WTC11 (cell line): ENCODE results near the gene NMRAL1. TPM values are rescaled to one million over a fixed set of nuclear protein-coding genes. Genes with fewer than 3 reads are reported as not detected.

Source experiments
- ATAC-seq: fragments of 200-7000 bp; cut with Tn5 transposase; 2 replicates; pipeline ENCODE4 v1.10.0; 2021; ENCODE audit warnings: mild to moderate bottlenecking, moderate library complexity
- CTCF ChIA-PET: fragments of 300-600 bp; sonication (Branson Sonifier 250); formaldehyde crosslinking; loops from one replicate; lab custom pipeline; 2021; ENCODE audit warnings: antibody characterized with exemption; lab: Charles Lee
- POLR2A ChIA-PET: fragments of 350-600 bp; sonication (Branson Sonifier 250); formaldehyde crosslinking; loops from one replicate; lab custom pipeline; 2021; ENCODE audit warnings: antibody characterized with exemption; lab: Charles Lee
- DNase-seq: peaks from one replicate; pipeline ENCODE4 v3.0.0; 2021; ENCODE audit warnings: low spot score
- H3K27ac Mint-ChIP-seq: 2 replicates; pipeline ENCODE4 v1.8.0; 2021; ENCODE audit warnings: mixed read lengths
- H3K27me3 Mint-ChIP-seq: 2 replicates; pipeline ENCODE4 v1.8.0; 2021; ENCODE audit warnings: low read depth, mild to moderate bottlenecking, moderate library complexity, mixed read lengths
- H3K36me3 Mint-ChIP-seq: 2 replicates; pipeline ENCODE4 v1.8.0; 2021; ENCODE audit warnings: mixed read lengths
- H3K4me1 Mint-ChIP-seq: 2 replicates; pipeline ENCODE4 v1.8.0; 2022; ENCODE audit warnings: mixed read lengths
- H3K4me3 Mint-ChIP-seq: 2 replicates; pipeline ENCODE4 v1.8.0; 2021; ENCODE audit warnings: mild to moderate bottlenecking, moderate library complexity, mixed read lengths
- H3K9me3 Mint-ChIP-seq: 2 replicates; pipeline ENCODE4 v1.8.0; 2021; ENCODE audit warnings: mixed read lengths
- ARID4B ChIP-seq: sonication (generic); formaldehyde crosslinking; IDR thresholded peaks from 2 replicates; pipeline ENCODE4 v1.8.0; 2023; ENCODE audit warnings: missing genetic modification reagents, mild to moderate bottlenecking, borderline replicate concordance
- ATF1 ChIP-seq: sonication (generic); formaldehyde crosslinking; IDR thresholded peaks from 2 replicates; pipeline ENCODE4 v1.8.1; 2023; ENCODE audit warnings: mild to moderate bottlenecking, moderate library complexity, missing genetic modification reagents
- CBFB ChIP-seq: sonication (generic); formaldehyde crosslinking; IDR thresholded peaks from 2 replicates; pipeline ENCODE4 v1.8.1; 2022; ENCODE audit warnings: mild to moderate bottlenecking, low read depth, missing genetic modification reagents
- CDX4 ChIP-seq: fragments of 250-450 bp; sonication (Bioruptor Pico); IDR thresholded peaks from 2 replicates; pipeline ENCODE4 v1.9.0; 2021; ENCODE audit warnings: moderate library complexity, mild to moderate bottlenecking, inconsistent platforms, borderline replicate concordance
- CREM ChIP-seq: sonication (generic); formaldehyde crosslinking; IDR thresholded peaks from 2 replicates; pipeline ENCODE4 v1.8.1; 2022; ENCODE audit warnings: mild to moderate bottlenecking, missing genetic modification reagents, moderate library complexity
- EMX1 ChIP-seq: fragments of 250-450 bp; sonication (Bioruptor Pico); IDR thresholded peaks from 2 replicates; pipeline ENCODE4 v1.8.0; 2021; ENCODE audit warnings: mild to moderate bottlenecking
- ESRRA ChIP-seq: sonication (generic); formaldehyde crosslinking; IDR thresholded peaks from 2 replicates; pipeline ENCODE4 v1.8.1; 2022; ENCODE audit warnings: mild to moderate bottlenecking, missing genetic modification reagents, borderline replicate concordance
- ETV6 ChIP-seq: sonication (generic); formaldehyde crosslinking; IDR thresholded peaks from 2 replicates; pipeline ENCODE4 v1.8.1; 2022; ENCODE audit warnings: mild to moderate bottlenecking, missing genetic modification reagents
- FOXJ3 ChIP-seq: sonication (generic); formaldehyde crosslinking; IDR thresholded peaks from 2 replicates; pipeline ENCODE4 v1.9.0; 2021; ENCODE audit warnings: missing genetic modification reagents, mild to moderate bottlenecking, borderline replicate concordance
- FOXP1 ChIP-seq: sonication (generic); formaldehyde crosslinking; IDR thresholded peaks from 2 replicates; pipeline ENCODE4 v1.8.0; 2022; ENCODE audit warnings: missing genetic modification reagents, mild to moderate bottlenecking, moderate library complexity, borderline replicate concordance
- GRHL2 ChIP-seq: fragments of 250-450 bp; sonication (Bioruptor Pico); IDR thresholded peaks from 2 replicates; pipeline ENCODE4 v1.8.0; 2022; ENCODE audit warnings: mild to moderate bottlenecking, moderate library complexity; ENCODE audit not compliant: insufficient replicate concordance, severe bottlenecking
- HMGA2 ChIP-seq: fragments of 250-450 bp; sonication (Bioruptor Pico); IDR thresholded peaks from 2 replicates; pipeline ENCODE4 v1.4.0; 2021; ENCODE audit warnings: mild to moderate bottlenecking, moderate library complexity
- JAZF1 ChIP-seq: fragments of 250-450 bp; sonication (Bioruptor Pico); IDR thresholded peaks from 2 replicates; pipeline ENCODE4 v1.9.0; 2021; ENCODE audit warnings: moderate library complexity, mild to moderate bottlenecking, inconsistent platforms
- KAT7 ChIP-seq: sonication (generic); formaldehyde crosslinking; IDR thresholded peaks from 2 replicates; pipeline ENCODE4 v1.8.1; 2023; ENCODE audit warnings: missing genetic modification reagents, mild to moderate bottlenecking, borderline replicate concordance
- NFATC4 ChIP-seq: fragments of 250-450 bp; sonication (Bioruptor Pico); IDR thresholded peaks from 2 replicates; pipeline ENCODE4 v1.9.0; 2021; ENCODE audit warnings: mild to moderate bottlenecking
- PRDM15 ChIP-seq: sonication (generic); formaldehyde crosslinking; IDR thresholded peaks from 2 replicates; pipeline ENCODE4 v1.8.0; 2022; ENCODE audit warnings: missing genetic modification reagents
- SMAD3 ChIP-seq: sonication (generic); formaldehyde crosslinking; IDR thresholded peaks from 2 replicates; pipeline ENCODE4 v1.8.0; 2022; ENCODE audit warnings: missing genetic modification reagents, mild to moderate bottlenecking, borderline replicate concordance
- SMAD4 ChIP-seq: sonication (generic); formaldehyde crosslinking; IDR thresholded peaks from 2 replicates; pipeline ENCODE4 v1.8.0; 2022; ENCODE audit warnings: mild to moderate bottlenecking, missing genetic modification reagents
- ZNF121 ChIP-seq: sonication (generic); formaldehyde crosslinking; IDR thresholded peaks from 2 replicates; pipeline ENCODE4 v1.8.0; 2023; ENCODE audit warnings: missing genetic modification reagents
- ZNF416 ChIP-seq: fragments of 250-450 bp; sonication (Bioruptor Pico); IDR thresholded peaks from 2 replicates; pipeline ENCODE4 v1.9.0; 2021; ENCODE audit warnings: mild to moderate bottlenecking, inconsistent platforms
- ZNF423 ChIP-seq: fragments of 250-450 bp; sonication (Bioruptor Pico); IDR thresholded peaks from 2 replicates; pipeline ENCODE4 v2.1.2; 2022; ENCODE audit warnings: mild to moderate bottlenecking, moderate library complexity
- ZNF425 ChIP-seq: fragments of 250-450 bp; sonication (Bioruptor Pico); conservative IDR thresholded peaks from 2 replicates; pipeline ENCODE4 v1.9.0; 2021; ENCODE audit warnings: mild to moderate bottlenecking
- total RNA-seq: library from RNA; stranded (reverse); gene quantifications from 3 replicates; pipeline ENCODE4 v1.2.3, GENCODE V29; 2021

The NMRAL1 gene
- total RNA-seq, 1 experiment from 2014 or later: 68.1 TPM

- CTCF ChIA-PET: interaction anchor here (0.8 to 3.4 kb wide), 12 partner anchors 10 to 183 kb away, joined by 3 to 13 read pairs (median 5); partner anchors contain the start of gene HMOX2
- Mint-ChIP-seq H3K36me3 (no peaks in the 10 kb centered on the region), H3K4me1 (peaks cover 24% of the 10 kb centered on the region), H3K4me3 (no peak overlapping the region), H3K9me3 (no peaks in the 10 kb centered on the region), H3K27ac (no peak overlapping the region), H3K27me3 (no peaks in the 10 kb centered on the region; the same call in 1 of the 2 replicates)
- DNase-seq: no peak
- POLR2A ChIA-PET: interaction anchor here (0.9 to 1.2 kb wide), 2 partner anchors 24 to 75 kb away, joined by 3 to 4 read pairs; partner anchors contain the start of gene HMOX2
- TF ChIP-seq NFATC4 (CRISPR knock-in tag): no peak
- TF ChIP-seq CREM (CRISPR knock-in tag): no peak
- TF ChIP-seq FOXJ3 (CRISPR knock-in tag): no peak
- TF ChIP-seq CBFB (CRISPR knock-in tag): no peak
- no peak for TF ChIP-seq ZNF416
- TF ChIP-seq PRDM15 (CRISPR knock-in tag): no peak
- no peak for TF ChIP-seq ZNF425 (CRISPR knock-in tag)
- no peak for ATAC-seq
Observed at GRCh38 chr16:4500272-4500671, 25.8 kb upstream of the NMRAL1 start.

GRCh38 chr16:4499196-4499555 is 24.8 kb upstream of the NMRAL1 start:
- ChIA-PET POLR2A (interaction anchor here (1.2 kb wide), 1 partner anchor 23 kb away, joined by 4 read pairs; the partner anchor contains the start of gene HMOX2), CTCF (interaction anchor here (3.4 kb wide), 1 partner anchor 21 kb away, joined by 11 read pairs; no protein-coding TSS in a partner anchor)
- DNase-seq (no peak), ATAC-seq (no peak)
- no peak for TF ChIP-seq ETV6 (CRISPR knock-in tag)
- no peak for TF ChIP-seq KAT7
- no peak for TF ChIP-seq ATF1 (CRISPR knock-in tag)
- no peaks in the 10 kb centered on the region for H3K9me3 Mint-ChIP-seq
- H3K36me3 Mint-ChIP-seq: no peaks in the 10 kb centered on the region
- no peak overlapping the region for H3K27ac Mint-ChIP-seq
- peaks cover 29% of the 10 kb centered on the region for H3K4me1 Mint-ChIP-seq
- H3K27me3 Mint-ChIP-seq: no peaks in the 10 kb centered on the region; the same call in 1 of the 2 replicates
- no peak overlapping the region for H3K4me3 Mint-ChIP-seq

GRCh38 chr16:4498546-4499195 is 24.2 kb upstream of the NMRAL1 start:
- POLR2A ChIA-PET: no interaction called here
- TF ChIP-seq ARID4B (CRISPR knock-in tag) (no peak), SMAD4 (CRISPR knock-in tag) (no peak), EMX1 (CRISPR knock-in tag) (no peak), ZNF423 (CRISPR knock-in tag) (no peak), CDX4 (no peak), ESRRA (CRISPR knock-in tag) (no peak), JAZF1 (CRISPR knock-in tag) (no peak), FOXP1 (CRISPR knock-in tag) (no peak), ZNF121 (CRISPR knock-in tag) (no peak), SMAD3 (CRISPR knock-in tag) (no peak), GRHL2 (no peak), HMGA2 (CRISPR knock-in tag) (no peak)

More at GRCh38 chr16:4498546-4499195, 24.2 kb upstream of the NMRAL1 start:
- CTCF ChIA-PET: interaction anchor here (3.4 kb wide), 1 partner anchor 21 kb away, joined by 11 read pairs; no protein-coding TSS in a partner anchor
- DNase-seq (no peak), ATAC-seq (no peak)
- peaks cover 29% of the 10 kb centered on the region for H3K4me1 Mint-ChIP-seq
- no peaks in the 10 kb centered on the region; the same call in 1 of the 2 replicates for H3K27me3 Mint-ChIP-seq
- H3K36me3 Mint-ChIP-seq: no peaks in the 10 kb centered on the region
- no peaks in the 10 kb centered on the region for H3K9me3 Mint-ChIP-seq
- no peak overlapping the region for H3K4me3 Mint-ChIP-seq
- H3K27ac Mint-ChIP-seq: peak overlapping the region; percentile 63; the same call in 1 of the 2 replicates
